IPS-15b (cell line): ENCODE data around the gene KAT6B.
"Not testable (repeated sequence)": the region's sequence is repeated elsewhere in the genome, so short reads cannot be mapped to it uniquely, and the experiment has no call there.

Source experiments
- H3K27me3 ChIP-seq: one replicate; pipeline ENCODE4 v1.6.1; 2013; ENCODE audit warnings: low read length; ENCODE audit not compliant: control insufficient read depth, insufficient read depth
- H3K36me3 ChIP-seq: one replicate; pipeline ENCODE4 v1.6.1; 2013; ENCODE audit warnings: low read length; ENCODE audit not compliant: control insufficient read depth, insufficient read depth
- H3K4me1 ChIP-seq: one replicate; pipeline ENCODE4 v1.6.1; 2013; ENCODE audit warnings: mild to moderate bottlenecking, low read length; ENCODE audit not compliant: control insufficient read depth, insufficient read depth
- H3K4me3 ChIP-seq: one replicate; pipeline ENCODE4 v1.5.1; 2013; ENCODE audit warnings: low read depth, low read length
- H3K9ac ChIP-seq: one replicate; pipeline ENCODE4 v1.6.1; 2013; ENCODE audit warnings: low read depth, mild to moderate bottlenecking, low read length
- H3K9me3 ChIP-seq: one replicate; pipeline ENCODE4 v1.6.1; 2013; ENCODE audit warnings: mild to moderate bottlenecking, low read length; ENCODE audit not compliant: control insufficient read depth, insufficient read depth

KAT6B gene

DNA sequence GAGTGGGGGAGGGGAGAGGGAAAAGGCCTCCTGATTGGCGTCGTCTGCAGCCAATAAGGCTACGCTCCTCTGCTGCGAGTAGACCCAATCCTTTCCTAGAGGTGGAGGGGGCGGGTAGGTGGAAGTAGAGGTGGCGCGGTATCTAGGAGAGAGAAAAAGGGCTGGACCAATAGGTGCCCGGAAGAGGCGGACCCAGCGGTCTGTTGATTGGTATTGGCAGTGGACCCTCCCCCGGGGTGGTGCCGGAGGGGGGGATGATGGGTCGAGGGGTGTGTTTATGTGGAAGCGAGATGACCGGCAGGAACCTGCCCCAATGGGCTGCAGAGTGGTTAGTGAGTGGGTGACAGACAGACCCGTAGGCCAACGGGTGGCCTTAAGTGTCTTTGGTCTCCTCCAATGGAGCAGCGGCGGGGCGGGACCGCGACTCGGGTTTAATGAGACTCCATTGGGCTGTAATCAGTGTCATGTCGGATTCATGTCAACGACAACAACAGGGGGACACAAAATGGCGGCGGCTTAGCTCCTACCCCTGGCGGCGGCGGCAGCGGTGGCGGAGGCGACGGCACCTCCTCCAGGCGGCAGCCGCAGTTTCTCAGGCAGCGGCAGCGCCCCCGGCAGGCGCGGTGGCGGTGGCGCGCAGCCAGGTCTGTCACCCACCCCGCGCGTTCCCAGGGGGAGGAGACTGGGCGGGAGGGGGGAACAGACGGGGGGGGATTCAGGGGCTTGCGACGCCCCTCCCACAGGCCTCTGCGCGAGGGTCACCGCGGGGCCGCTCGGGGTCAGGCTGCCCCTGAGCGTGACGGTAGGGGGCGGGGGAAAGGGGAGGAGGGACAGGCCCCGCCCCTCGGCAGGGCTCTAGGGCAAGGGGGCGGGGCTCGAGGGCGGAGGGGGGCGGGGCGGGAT, at the start of gene KAT6B:
KAT6B (plus strand) TSS at position 459 of the 903 bp plus-strand sequence. CDS start 16,258 bp downstream, outside the sequence.
- H3K4me3 ChIP-seq, result peak within 1 kb of the TSS; percentile 88
- no peaks in the 10 kb centered on the region for H3K9me3 ChIP-seq
- no peaks in the 10 kb centered on the region for H3K36me3 ChIP-seq
- peaks cover 5% of the 10 kb centered on the region for H3K4me1 ChIP-seq
- peak within 1 kb of the TSS; percentile 41 for H3K9ac ChIP-seq
- H3K27me3 ChIP-seq, result no peaks in the 10 kb centered on the region

DNA sequence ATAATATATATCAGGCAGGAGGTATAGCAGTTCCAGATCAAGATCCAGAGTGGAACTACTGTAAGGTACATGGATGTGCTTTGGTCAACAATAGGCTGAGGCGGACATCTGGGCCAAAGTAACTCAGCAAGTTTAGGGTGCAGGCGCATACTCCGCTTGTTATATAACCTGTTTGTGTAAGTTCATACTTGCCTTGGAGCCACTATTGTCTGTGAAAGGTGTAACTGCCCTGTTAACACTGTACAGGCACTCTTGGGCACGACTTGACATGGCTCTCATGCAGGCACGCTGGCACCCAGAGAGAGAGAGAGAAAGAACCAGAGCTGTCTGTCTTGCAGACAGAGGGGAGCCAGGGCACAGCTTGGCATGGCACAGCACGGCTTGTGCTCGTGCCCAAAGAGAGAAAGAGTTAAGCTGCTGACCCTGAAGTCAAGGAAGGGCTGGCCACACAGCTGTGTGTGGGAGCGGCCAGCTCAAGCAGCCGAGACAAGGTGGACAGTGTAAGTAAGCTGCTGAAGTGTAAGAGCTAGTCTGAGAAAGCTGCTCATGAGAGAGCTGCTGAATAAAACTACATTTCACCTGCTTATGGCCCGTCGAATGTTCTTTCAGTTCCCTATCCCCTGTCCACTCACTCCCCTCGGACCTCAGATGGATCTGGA, 47.8 kb upstream of the KAT6B start:
- H3K4me3 ChIP-seq, result no peak overlapping the region

DNA sequence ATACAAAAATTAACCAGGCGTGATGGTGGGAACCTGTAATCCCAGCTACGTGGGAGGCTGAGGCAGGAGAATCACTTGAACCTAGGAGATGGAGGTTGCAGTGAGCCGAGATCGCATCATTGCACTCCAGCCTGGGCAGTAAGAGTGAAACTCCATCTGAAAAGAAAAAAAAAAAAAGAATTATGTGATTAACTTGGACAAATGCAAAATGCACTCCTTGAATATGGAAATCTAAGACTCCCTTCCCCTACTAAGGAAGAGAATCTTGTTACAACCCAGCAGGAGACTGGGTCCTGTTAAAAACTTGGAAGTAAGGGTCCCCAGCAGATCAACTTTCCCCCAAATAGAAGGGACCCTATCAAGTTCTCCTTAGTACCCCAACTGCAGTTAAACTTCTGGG, 44.5 kb upstream of the KAT6B start:
- H3K4me3 ChIP-seq, H3K36me3 ChIP-seq, H3K9ac ChIP-seq, H3K4me1 ChIP-seq, H3K27me3 ChIP-seq, H3K9me3 ChIP-seq: not testable (repeated sequence)

More for the DNA sequence above, 47.8 kb upstream of the KAT6B start:
- Histone ChIP-seq H3K9ac (no peak overlapping the region), H3K9me3 (peaks cover 3% of the 10 kb centered on the region), H3K36me3 (no peaks in the 10 kb centered on the region), H3K4me1 (no peaks in the 10 kb centered on the region), H3K27me3 (no peaks in the 10 kb centered on the region)

DNA sequence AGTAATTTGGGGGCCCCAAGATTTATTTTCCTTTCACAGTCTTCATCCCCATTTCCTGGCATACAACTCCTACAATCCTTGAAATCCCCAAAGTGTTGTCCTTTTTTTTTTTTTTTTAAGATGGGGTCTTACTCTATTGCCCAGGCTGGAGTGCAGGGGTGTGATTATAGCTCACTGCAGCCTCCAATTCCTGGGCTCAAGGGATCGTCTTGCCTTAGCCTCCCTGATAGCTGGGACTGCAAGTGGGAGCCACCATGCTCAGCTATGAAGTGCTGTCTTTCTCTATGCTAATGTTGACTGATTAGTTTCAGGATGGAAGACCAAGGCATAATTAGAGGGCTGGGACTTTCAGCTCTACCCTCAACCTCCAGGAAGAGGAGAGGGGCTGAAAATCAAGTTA, 41.9 kb upstream of the KAT6B start:
- Histone ChIP-seq H3K4me3 (no peak overlapping the region), H3K9me3 (no peaks in the 10 kb centered on the region)

DNA sequence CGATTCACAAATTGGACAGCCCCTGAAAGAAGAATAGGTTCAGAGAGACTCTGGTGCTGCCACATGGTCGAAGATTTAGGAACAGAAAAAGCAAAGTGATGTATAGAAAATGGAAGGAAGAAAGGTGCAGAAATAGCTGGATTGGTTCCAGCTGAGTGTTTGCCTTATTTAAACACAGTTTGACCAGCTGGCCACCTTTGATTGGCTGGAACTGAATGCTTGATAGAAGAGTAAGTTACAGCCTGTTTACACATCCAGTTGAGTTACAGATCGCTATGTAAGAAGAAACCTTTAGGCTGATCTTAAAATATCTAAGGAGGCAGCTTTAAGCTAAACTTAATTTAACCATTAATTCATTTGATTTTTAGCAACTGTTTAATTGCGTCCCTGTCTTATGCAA, 40.3 kb upstream of the KAT6B start:
- no peaks in the 10 kb centered on the region for H3K36me3 ChIP-seq
- H3K4me3 ChIP-seq, result no peak overlapping the region
- H3K27me3 ChIP-seq, result no peaks in the 10 kb centered on the region
- no peaks in the 10 kb centered on the region for H3K9me3 ChIP-seq
- peaks cover 4% of the 10 kb centered on the region for H3K4me1 ChIP-seq
- H3K9ac ChIP-seq, result no peak overlapping the region

More for the DNA sequence above, 41.9 kb upstream of the KAT6B start:
- H3K4me1 ChIP-seq, result peaks cover 4% of the 10 kb centered on the region
- no peaks in the 10 kb centered on the region for H3K36me3 ChIP-seq
- H3K27me3 ChIP-seq, result no peaks in the 10 kb centered on the region
- no peak overlapping the region for H3K9ac ChIP-seq

DNA sequence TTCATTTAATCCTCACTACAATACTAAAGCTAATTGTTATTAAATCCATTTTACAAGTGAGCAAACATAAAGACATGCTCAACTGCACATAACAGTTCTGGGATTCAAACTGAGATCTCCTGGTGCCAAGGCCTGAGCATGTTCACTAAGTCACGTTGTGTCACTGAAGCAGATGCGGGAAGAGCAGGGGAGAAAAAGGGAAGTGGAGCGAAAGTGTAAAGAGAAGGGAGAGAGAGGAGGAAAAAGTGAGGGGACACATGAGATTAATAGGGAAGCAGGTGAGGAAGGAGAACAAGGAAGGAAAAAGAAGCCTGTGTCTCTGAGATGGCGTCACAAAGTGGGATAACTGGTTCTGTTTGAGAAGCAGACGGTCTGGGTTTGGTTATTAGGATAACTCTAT, 38.9 kb upstream of the KAT6B start:
- Histone ChIP-seq H3K4me3 (no peak overlapping the region), H3K9ac (no peak overlapping the region), H3K27me3 (no peaks in the 10 kb centered on the region), H3K9me3 (no peaks in the 10 kb centered on the region), H3K4me1 (peaks cover 4% of the 10 kb centered on the region), H3K36me3 (no peaks in the 10 kb centered on the region)

DNA sequence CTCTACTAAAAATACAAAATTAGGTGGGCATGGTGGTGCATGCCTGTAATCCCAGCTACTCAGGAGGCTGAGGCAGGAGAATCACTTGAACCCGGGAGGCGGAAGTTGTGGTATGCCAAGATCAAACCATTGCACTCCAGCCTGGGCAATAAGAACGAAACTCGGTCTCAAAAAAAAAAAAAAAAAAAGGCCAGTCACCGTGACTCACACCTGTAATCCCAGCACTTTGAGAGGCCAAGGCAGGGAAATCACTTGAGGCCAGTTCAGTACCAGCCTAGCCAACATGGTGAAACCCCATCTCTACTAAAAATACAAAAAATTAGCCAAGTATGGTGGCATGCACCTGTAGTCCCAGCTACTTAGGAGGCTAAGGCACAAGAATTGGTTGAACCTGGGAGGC, 34.4 kb upstream of the KAT6B start:
- H3K4me1 ChIP-seq, H3K4me3 ChIP-seq, H3K9ac ChIP-seq, H3K27me3 ChIP-seq, H3K9me3 ChIP-seq, H3K36me3 ChIP-seq: not testable (repeated sequence)

DNA sequence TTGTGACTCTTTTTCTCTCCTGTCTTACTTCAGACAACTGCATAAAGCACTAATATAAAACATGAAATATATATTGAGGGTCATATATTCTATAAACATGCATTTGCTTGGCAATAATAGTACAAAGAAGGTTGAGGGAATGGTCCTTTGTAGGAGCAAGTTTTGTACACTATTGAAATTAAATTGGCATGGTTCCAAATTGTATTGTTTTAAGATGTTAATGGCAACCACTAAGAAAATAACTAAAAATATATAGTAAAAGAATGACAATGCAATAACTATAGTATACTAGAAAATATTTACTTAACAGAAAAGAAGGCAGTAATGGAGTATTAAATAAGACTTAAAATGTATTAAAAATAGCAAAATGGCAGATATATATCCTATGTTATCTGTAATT, 33.7 kb upstream of the KAT6B start:
- Histone ChIP-seq H3K4me1 (no peaks in the 10 kb centered on the region), H3K9me3 (no peaks in the 10 kb centered on the region), H3K9ac (no peak overlapping the region), H3K4me3 (no peak overlapping the region), H3K27me3 (no peaks in the 10 kb centered on the region), H3K36me3 (no peaks in the 10 kb centered on the region)

DNA sequence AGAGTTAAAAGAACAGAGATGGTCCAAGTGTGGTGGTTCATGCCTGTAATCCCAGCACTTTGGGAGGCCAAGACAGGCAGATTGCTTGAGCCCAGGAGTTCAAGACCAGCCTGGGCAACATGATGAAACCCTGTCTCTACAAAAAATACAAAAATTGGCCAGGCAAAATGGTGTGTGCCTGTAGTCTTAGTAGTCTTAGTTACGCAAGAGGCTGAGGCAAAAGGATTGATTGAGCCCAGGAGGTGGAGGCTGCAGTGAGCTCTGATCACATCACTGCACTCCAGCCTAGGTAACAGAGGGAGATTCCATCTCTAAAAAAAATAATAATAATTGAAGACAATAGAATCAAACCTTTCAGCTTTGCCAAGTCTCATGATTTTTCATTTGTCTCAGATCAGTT, 33.2 kb upstream of the KAT6B start:
- not testable (repeated sequence) for H3K36me3 ChIP-seq, H3K27me3 ChIP-seq, H3K4me3 ChIP-seq, H3K9me3 ChIP-seq, H3K9ac ChIP-seq, H3K4me1 ChIP-seq

DNA sequence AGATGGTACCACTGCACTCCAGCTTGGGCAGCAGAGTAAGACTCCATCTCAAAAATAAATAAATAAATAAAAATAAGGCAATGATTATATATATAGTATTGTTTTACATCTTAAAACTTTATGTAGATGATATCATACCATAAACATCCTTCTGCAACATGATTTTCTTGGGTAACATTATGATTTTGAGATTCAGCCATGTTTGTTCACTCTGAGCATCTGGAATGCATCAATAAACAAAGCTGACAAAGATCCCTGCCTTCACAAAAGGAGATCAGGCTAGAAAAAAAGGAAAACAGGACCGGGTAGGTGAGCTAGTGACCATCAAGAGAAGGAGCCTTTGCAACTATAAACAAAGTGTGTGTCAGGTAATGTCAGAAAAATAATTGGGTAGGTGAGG, 31.9 kb upstream of the KAT6B start:
- Histone ChIP-seq H3K4me3 (no peak overlapping the region), H3K27me3 (no peaks in the 10 kb centered on the region), H3K4me1 (no peaks in the 10 kb centered on the region), H3K9ac (no peak overlapping the region), H3K9me3 (no peaks in the 10 kb centered on the region), H3K36me3 (no peaks in the 10 kb centered on the region)

DNA sequence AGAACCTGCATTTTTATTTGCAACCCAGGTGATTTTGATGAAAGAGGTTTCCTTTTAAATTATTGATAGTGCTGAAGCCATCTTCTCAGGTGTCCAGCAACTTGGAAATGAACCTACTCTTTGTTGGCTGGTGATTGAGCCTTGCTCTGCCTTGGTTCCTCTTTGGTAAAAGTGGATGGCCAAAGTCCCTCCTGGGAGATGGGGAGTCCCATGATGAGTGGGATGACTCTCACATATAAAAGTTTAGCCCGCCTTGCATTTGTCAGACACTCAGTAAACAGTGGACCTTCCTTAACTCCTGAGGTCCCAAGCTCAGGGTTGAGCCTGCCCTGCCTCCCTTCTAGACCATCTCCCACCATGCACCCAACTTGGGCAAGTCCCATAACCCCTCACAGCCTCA, 28.9 kb upstream of the KAT6B start:
- no peaks in the 10 kb centered on the region for H3K27me3 ChIP-seq
- H3K9ac ChIP-seq, result no peak overlapping the region
- H3K36me3 ChIP-seq, result no peaks in the 10 kb centered on the region
- H3K4me1 ChIP-seq, result no peaks in the 10 kb centered on the region
- no peak overlapping the region for H3K4me3 ChIP-seq
- H3K9me3 ChIP-seq, result no peaks in the 10 kb centered on the region

DNA sequence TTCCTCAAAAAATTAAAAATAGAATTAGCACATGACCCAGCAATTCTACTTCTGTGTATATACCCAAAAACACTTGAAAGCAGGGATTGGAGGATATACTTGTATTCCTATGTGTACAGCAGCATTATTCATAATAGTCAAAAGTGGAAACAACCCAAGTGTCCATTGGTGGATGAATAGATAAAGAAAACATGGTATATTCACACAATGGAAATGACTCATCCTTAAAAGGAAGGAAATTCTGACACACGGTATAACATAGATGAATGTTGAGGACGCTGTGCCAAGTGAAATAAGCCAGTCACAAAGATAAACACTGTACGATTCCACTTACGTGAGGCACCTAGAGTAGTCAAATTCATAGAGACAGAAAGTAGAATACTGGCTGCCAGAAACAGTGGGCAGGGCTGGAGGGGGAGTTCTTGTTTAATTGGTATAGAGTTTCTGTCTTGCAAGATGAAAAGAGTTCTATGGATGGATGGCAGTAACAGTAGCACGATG, 26.6 kb upstream of the KAT6B start:
- no peaks in the 10 kb centered on the region for H3K4me1 ChIP-seq
- no peaks in the 10 kb centered on the region for H3K36me3 ChIP-seq
- no peaks in the 10 kb centered on the region for H3K9me3 ChIP-seq
- H3K27me3 ChIP-seq, result no peaks in the 10 kb centered on the region
- H3K9ac ChIP-seq, result no peak overlapping the region
- no peak overlapping the region for H3K4me3 ChIP-seq
